HL-60 (cell line): ENCODE measurements around the gene VPREB3.

Experiments
- DNase-seq, 2 experiments: peaks; one replicate each; pipeline ENCODE4 v3.0.0-alpha.2; 2010 to 2020; ENCODE audit warnings: low read depth in 1 of 2, low spot score in 1 of 2
- H3K27ac ChIP-seq: fragments of 250-450 bp; sonication (Bioruptor Pico); replicated peaks from 2 replicates; pipeline ENCODE4 v1.5.1; 2020; ENCODE audit warnings: mild to moderate bottlenecking, moderate library complexity
- H3K27me3 ChIP-seq: fragments of 250-450 bp; sonication (Bioruptor Pico); 2 replicates; pipeline ENCODE4 v1.5.1; 2021; ENCODE audit warnings: mild to moderate bottlenecking, moderate library complexity; ENCODE audit not compliant: insufficient read depth, poor library complexity, severe bottlenecking
- H3K4me3 ChIP-seq: replicated peaks from 2 replicates; pipeline ENCODE4 v1.5.1; 2011; ENCODE audit warnings: mild to moderate bottlenecking, control low read depth, low read length; ENCODE audit not compliant: insufficient read depth
- CTCF ChIP-seq: IDR thresholded peaks from one replicate; pipeline ENCODE4 v1.5.1; 2011; ENCODE audit warnings: low read length, control low read depth, inconsistent platforms; ENCODE audit not compliant: insufficient read depth
- GABPA ChIP-seq: IDR thresholded peaks from 2 replicates; pipeline ENCODE4 v1.6.1; 2012; ENCODE audit warnings: low read depth
- POLR2AphosphoS5 ChIP-seq: IDR thresholded peaks from 2 replicates; pipeline ENCODE4 v1.6.1; 2012; ENCODE audit warnings: low read depth
- REST ChIP-seq: IDR thresholded peaks from 2 replicates; pipeline ENCODE4 v1.6.1; 2012; ENCODE audit warnings: low read depth; ENCODE audit not compliant: insufficient replicate concordance
- SPI1 ChIP-seq: IDR thresholded peaks from 2 replicates; pipeline ENCODE4 v1.6.1; 2012; ENCODE audit warnings: low read depth, mild to moderate bottlenecking, borderline replicate concordance

VPREB3 gene

GRCh38 chr22:23767303-23767672 is 13.1 kb upstream of the VPREB3 start:
- peak overlapping the region; percentile 80 for H3K4me3 ChIP-seq
- peaks cover 4% of the 10 kb centered on the region for H3K27me3 ChIP-seq
- peak overlapping the region; percentile 90 for H3K27ac ChIP-seq
- TF ChIP-seq POLR2AphosphoS5 (no peak), GABPA (no peak), SPI1 (no peak), CTCF (no peak), REST (no peak)
- no peak for DNase-seq

GRCh38 chr22:23764899-23765881 is 11.0 kb upstream of the VPREB3 start:
- Histone ChIP-seq H3K27me3 (no peaks in the 10 kb centered on the region), H3K4me3 (no peak overlapping the region), H3K27ac (no peak overlapping the region)
- TF ChIP-seq GABPA (no peak), POLR2AphosphoS5 (peak; percentile 6; the same call in 1 of the 2 replicates)
- no peak for DNase-seq

GRCh38 chr22:23763954-23764353 is 9.7 kb upstream of the VPREB3 start:
- Histone ChIP-seq H3K27ac (no peak overlapping the region), H3K4me3 (no peak overlapping the region), H3K27me3 (no peaks in the 10 kb centered on the region)
- no peak for DNase-seq
- no peak for TF ChIP-seq SPI1
- TF ChIP-seq CTCF = no peak
- TF ChIP-seq REST = no peak

- TF ChIP-seq GABPA (no peak), SPI1 (no peak), POLR2AphosphoS5 (no peak), REST (no peak), CTCF (no peak)
- no peaks in the 10 kb centered on the region for H3K27me3 ChIP-seq
- no peak overlapping the region for H3K4me3 ChIP-seq
- no peak overlapping the region for H3K27ac ChIP-seq
- no peak for DNase-seq
Measured at GRCh38 chr22:23763579-23763945, 9.3 kb upstream of the VPREB3 start.
